GM19240 (cell line): ENCODE measurements around the gene SNTB2.
"Not testable (repeated sequence)": the region's sequence is repeated elsewhere in the genome, so short reads cannot be mapped to it uniquely, and the experiment has no call there.

Experiments used
- DNase-seq: peaks from one replicate; pipeline ENCODE4 v3.0.0; 2011; ENCODE audit warnings: low spot score; ENCODE audit not compliant: insufficient read length

SNTB2 gene

GRCh38 chr16:69283851-69284250 lies 96.9 kb downstream of the SNTB2 start:
- DNase-seq: no peak

- DNase-seq: no peak
Measured at GRCh38 chr16:69285240-69285639, 98.3 kb downstream of the SNTB2 start.

GRCh38 chr16:69286941-69287713 lies 100.2 kb downstream of the SNTB2 start:
- no peak for DNase-seq

GRCh38 chr16:69291657-69292056 lies 104.7 kb downstream of the SNTB2 start:
- DNase-seq: not testable (repeated sequence)

- no peak for DNase-seq
Measured at GRCh38 chr16:69293401-69293800, 106.4 kb downstream of the SNTB2 start.

GRCh38 chr16:69294051-69294450 lies 107.1 kb downstream of the SNTB2 start:
- DNase-seq: no peak

GRCh38 chr16:69296771-69297170 lies 109.8 kb downstream of the SNTB2 start:
- not testable (repeated sequence) for DNase-seq

- no peak for DNase-seq
Measured at GRCh38 chr16:69298261-69298660, 111.3 kb downstream of the SNTB2 start.

GRCh38 chr16:69301187-69301586 lies 114.2 kb downstream of the SNTB2 start:
- no peak for DNase-seq

GRCh38 chr16:69301861-69302260 lies 114.9 kb downstream of the SNTB2 start:
- no peak for DNase-seq

GRCh38 chr16:69302301-69302700 lies 115.3 kb downstream of the SNTB2 start:
- DNase-seq: no peak

- no peak for DNase-seq
Measured at GRCh38 chr16:69306031-69306430, 119.1 kb downstream of the SNTB2 start.

GRCh38 chr16:69307091-69307490 lies 120.1 kb downstream of the SNTB2 start:
- DNase-seq: no peak

- DNase-seq: no peak
Measured at GRCh38 chr16:69307856-69308255, 120.9 kb downstream of the SNTB2 start.

- no peak for DNase-seq
Measured at GRCh38 chr16:69309316-69309715, 122.4 kb downstream of the SNTB2 start.

GRCh38 chr16:69310653-69311532 lies 123.9 kb downstream of the SNTB2 start, which contains the start of gene VPS4A:
Gene VPS4A, plus strand, starts transcription at chr16:69311350. Its CDS starts 162 bp downstream, at chr16:69311512.
- peak; percentile 94 for DNase-seq

- peak; percentile 44 for DNase-seq
Measured at GRCh38 chr16:69311533-69312387, 124.8 kb downstream of the SNTB2 start.

GRCh38 chr16:69313469-69313868 lies 126.5 kb downstream of the SNTB2 start:
- no peak for DNase-seq

- no peak for DNase-seq
Measured at GRCh38 chr16:69314534-69314933, 127.6 kb downstream of the SNTB2 start.

- no peak for DNase-seq
Measured at GRCh38 chr16:69315486-69316311, 128.7 kb downstream of the SNTB2 start.
